ENCODE results near the gene MYBBP1A.

MYBBP1A gene

DNA sequence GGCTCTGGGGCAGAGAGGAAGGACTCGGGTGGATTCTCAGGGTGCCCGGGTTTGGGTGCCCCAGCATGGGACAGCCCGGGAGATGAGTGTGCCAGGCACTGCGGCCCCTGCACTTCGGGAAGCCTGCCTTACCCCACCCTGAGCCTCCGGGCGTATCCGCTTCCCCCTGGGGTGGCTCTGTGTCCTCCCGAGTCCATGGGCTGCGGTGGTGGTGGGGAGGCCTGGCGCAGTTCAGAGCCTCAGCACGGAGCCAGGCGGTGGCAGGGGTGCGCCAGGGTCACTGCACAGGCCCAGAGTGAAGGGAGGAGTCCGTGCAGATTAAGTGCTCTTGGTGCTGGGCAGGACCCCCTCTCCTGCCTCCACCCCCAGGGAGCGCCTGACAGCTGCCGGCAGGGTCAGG lies 20.7 kb downstream of the MYBBP1A start:
- no peak for FAIRE-seq

DNA sequence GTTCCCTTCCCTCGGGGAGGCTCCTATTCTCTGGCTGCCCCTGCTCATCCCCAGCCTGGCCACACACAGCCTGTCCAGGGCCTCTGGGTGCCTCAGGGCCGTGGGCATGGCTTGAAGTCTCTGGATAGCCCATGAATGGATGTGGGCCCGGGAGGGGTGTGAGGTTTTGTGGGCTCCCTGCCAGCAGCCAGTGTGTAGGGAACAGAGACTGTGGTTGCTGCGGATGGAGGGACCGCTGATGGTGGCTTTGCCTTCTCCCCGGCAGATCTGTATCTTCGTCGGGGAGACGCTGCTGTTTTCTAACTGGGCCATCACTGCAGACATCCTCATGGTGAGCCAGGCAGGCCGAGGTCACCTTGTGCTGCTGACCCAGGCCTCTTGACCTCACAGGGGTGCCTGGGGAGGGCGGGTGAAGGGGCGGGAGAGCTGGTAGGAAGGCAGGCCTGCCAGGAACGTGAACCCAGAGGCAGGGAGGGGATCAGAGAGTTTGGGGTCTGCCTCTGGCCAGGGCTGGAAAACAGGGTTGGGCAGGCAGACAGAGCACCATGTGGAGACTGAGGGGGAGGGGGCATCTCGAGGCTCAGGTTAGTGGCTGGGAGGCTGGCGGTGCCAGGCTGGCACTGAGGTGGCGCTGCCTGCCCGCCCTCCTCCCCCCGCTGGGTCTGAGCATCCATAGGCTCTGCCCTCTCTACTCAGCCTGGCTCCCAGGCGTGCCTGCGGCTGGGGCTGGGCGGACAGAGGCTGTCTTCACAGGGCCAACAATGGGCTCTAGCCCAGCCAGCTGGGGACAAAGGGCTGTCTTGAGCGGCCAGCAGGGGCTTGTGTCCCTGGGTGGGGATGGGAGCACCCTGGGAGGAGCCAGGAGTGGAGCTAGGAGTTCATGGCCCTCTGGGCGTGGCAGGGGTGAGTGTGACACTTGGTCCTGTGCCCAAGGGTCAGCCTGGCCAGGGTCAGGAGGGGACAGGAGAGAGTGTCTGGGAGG lies 21.4 kb downstream of the MYBBP1A start:
- no peak for FAIRE-seq

DNA sequence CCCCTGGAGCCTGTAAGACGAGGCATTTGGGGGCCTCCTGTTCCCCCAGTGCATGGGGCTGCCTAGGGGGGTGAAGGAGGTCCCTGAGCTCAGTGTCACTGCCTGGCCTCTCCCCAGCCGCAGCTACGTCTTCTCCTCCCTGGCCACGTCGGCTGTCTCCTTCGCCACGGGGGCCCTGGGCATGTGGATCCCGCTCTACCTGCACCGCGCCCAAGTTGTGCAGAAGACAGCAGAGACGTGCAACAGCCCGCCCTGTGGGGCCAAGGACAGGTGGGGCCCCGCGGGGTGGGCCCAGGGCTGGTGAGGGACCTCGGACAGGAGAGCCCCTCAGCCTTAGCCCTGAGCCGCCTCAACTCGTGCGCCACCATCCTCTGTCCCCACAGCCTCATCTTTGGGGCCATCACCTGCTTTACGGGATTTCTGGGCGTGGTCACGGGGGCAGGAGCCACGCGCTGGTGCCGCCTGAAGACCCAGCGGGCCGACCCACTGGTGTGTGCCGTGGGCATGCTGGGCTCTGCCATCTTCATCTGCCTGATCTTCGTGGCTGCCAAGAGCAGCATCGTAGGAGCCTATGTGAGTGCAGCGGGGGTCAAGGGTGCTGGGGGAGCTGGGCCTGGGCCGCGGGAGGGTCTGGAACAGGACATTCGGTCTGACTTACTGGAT lies 22.2 kb downstream of the MYBBP1A start:
- no peak for FAIRE-seq

DNA sequence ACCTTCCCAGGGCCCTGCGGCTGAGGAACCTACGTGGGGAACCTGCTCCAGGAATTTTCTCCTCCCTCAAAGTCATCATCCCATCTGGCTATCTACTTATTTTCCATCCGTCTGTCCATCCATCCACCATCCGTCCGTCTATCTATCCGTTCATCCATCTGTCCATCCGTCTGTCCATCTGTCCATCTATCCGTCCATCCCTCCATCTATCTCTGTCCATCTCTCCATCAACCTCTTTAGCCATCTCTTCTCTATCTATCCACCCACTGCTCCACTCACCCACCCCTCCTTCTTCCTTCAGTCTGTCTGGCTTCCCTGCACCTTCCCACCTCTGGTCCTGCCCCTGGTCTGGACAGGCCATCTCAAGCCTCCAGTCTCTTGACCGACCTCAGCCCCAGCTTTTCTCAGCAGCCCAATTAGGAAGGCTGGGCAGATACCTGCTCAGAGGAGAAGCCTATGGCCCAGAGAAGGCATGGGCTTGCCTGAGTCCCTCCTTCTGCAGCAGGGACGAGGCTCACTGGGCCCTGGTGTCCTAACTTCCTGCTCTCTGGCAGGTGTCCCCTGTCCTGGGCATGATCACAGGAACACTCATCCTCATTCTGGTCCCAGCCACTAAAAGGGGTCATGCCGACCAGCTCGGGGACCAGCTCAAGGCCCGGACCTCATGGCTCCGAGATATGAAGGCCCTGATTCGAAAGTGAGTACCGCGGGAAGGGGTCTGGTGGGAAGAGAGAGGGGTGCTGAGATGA lies 23.0 kb downstream of the MYBBP1A start:
- no peak for FAIRE-seq

DNA sequence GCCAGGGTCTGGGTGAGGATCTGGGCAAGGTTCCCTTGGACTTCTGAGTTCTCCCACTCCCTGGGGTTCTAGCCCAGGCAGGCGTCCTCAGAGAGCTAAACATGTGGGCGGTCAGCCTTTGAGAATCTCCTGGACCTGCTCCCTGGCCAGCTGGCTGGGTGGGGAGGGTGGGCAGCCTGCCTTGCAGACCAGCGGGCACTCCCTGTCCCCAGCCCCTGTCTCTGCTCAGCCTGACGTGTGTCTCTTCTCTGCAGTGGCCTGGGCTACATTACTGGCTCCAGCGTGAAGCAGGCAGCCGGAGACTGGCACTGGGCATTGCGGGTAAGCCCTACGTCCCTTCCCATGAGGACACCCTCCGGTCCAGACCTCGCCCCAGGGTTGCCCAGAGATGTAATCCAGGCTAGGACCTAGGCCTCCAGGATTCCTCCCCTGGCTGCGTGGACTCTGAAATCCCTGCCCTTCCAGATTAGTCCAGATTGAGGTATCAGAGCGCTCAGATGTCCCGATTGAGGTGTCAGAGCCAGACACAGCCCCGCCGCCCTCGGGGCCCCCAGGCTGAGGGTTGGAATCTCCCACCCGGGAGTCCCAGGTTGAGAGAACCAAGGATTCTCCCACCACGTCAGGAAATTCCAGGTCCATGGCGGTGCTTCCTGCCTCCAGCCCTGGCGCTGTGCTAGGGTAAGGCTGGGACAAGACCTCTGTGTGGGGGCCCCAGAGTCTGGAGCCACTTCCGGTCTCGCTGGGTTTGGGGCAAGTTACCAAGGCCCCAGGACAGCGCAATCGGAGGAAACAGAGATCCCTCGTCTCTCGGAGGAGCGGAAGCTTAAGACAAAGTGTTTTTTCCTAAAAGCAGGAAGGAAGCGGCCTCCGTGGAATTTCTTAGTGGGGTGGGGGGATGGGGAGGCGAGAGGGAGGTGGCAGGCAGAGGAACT lies 24.1 kb downstream of the MYBBP1A start:
- no peak for FAIRE-seq

DNA sequence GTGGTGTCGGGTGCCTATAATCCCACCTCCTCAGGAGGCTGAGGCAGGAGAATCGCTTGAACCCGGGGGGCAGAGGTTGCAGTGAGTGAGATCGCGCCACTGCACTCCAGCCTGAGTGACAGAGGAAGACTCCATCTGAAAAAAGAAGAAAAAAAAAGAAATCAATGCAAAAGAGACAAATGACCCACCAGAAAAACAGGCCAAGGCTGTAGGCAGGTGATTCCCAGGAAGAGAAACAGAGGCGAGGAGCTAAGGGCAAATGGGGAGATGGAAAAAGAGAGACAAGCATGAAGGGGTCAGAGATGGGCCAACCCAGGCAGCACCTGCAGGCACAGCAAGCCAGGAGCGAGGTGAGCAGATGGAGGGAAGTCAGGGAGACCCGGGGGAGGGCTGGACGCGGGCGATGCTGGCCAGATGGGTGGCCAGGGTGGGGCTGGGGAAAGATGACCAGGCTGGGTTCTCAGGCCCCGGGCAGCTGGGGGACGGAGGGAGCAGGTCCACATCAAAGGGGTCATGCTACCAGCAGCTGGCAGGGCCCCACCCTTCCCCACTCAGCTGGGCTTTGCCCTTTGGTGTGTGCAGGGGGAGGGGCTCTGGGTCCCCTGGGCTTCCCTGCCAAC lies 25.5 kb downstream of the MYBBP1A start:
- no peak for FAIRE-seq

DNA sequence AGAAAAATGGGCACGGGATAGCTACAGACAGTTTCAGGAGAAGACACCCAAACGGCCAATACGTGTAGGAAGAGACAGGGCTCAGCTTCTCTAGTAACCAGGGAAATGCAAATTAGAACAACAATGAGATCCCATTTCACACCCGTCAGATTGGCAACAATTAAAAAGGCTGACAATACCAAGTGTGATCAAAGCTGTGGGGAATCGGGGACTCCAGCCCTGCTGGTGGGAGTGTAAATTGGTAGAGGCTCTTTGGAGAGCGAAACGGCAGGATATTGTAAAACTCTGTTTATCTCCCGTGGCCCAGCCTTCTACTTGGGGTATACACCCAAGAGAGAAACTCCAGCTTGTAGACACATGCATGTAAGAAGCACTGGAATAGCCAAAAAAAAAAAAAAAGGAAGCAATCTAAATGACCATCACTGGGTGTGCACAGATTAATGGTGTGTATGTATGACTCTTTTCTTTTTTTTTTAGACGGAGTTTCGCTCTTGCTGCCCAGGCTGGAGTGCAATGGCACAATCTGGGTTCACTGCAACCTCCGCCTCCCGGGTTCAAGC lies 27.5 kb downstream of the MYBBP1A start:
- FAIRE-seq, result no peak

DNA sequence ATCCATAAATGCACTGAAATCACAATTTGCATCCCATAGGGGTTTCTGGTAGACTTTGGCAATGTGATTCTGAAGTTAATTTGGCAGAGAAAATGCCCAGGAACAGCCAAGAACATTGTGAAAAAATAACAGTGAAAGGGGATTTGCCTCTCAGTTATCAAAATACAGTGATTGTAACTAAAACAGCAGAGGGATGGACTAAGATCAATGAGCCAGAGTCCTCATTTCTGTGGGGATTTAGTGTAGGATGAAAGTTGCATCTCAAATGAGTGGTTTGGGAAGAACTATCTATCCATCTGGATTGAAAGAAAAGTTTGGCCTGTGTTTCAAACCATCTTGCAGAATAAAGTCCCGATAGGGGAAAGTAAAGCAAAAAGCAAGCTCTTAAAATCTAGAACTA lies 28.1 kb downstream of the MYBBP1A start:
- no peak for FAIRE-seq

DNA sequence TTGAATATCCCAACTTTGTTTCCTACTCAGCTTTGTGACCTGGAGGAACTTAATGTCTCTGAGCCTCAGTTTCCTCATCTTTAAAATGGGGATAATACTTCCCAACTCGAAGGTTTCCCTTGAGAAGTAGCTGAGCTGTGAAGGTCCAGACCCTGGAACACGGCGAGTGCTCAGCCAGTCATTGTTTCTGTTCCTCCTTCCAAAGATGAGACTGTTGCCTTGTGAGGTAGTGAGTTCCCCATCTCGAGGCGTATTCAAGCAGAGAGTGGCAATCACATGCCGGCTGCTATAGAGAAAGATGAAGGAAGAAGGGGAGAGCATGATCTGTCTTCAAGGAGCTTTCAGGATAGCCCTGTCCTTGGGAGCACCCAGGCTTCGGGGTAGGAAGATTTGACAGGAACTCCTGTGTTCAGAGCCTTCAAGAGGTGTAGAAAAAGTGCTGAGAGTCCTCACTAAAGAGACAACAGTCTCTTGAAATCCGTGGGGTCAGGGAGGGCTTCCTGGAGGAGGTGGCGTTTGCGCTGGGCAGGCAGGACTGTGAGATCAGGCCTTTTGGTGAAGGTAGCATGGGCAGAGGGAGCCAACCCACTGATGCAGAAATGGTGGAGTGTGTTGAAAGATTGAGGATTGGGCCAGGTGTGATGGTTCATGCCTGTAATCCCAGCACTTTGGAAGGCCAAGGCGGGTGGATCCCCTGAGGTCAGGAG lies 29.3 kb downstream of the MYBBP1A start:
- no peak for FAIRE-seq

DNA sequence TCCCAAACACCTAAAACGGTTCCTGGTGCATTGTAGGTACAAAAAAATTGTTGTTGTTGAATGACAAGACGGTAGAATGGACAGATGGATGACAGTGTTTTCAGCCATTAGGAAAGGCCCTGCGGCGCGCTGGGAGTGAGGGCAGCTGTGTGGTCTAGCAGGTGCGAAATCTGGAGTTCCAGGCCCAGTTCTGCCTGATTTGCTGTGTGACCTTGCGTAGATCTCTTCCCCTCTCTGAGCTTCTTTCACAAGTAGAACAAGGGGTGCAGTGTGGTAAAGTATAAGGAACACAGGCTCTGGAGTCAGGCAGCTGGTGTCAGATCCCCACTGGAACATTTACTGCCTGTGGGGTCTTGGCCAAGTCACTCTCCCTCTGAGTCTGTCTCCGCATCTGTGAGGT lies 31.2 kb downstream of the MYBBP1A start:
- FAIRE-seq, result no peak

DNA sequence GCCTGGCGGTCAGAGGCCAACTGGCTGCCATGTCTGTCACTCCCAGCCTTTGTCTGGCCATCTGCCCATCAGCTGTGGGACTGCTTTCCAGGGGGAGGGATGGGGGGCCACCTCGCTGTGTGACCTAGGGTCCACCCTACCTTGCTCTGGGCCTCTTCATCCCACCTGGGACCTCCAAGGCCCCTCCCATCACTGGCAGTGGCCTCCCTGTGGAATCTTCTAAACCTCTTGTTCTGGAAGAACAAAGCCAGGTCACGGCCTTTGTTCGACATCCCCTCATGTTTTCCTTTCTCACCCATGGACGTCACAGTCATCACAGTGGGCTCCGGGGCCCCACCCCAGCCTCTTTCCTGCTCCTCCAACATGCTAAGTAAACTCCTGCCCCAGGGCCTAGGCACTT lies 32.5 kb downstream of the MYBBP1A start:
- no peak for FAIRE-seq

DNA sequence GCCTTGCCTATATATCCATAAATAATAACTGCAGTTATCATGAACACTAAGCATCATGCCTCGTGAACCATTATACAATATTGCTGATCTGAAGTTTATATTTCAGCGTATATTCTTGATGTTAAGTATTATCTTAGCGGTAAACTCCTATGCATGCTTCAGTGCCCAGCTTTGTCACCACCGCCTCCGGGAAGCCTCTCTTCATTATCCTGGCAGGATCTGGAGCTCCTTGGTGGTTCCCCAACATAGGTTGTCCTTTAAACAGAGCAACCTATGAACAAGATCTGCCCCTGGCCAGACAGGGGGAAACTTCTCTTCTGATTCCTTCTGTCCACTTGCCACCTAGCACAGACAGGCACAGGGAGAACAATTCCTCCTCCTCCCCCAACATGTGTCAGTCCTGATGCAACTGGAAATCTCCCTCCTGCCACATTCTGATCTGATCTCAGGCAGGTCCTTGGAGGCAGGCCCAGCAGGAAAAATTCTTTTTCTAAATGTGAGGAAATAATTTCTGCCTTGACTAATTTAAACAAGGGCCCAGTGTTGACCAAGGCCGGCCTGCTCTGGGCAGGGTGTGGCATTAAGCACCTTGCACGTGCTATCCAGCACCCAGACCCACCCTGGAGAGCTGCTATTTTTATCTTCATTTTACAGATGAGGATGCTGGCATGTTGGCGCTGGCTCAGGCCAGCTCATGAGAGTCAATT lies 34.1 kb downstream of the MYBBP1A start:
- no peak for FAIRE-seq

DNA sequence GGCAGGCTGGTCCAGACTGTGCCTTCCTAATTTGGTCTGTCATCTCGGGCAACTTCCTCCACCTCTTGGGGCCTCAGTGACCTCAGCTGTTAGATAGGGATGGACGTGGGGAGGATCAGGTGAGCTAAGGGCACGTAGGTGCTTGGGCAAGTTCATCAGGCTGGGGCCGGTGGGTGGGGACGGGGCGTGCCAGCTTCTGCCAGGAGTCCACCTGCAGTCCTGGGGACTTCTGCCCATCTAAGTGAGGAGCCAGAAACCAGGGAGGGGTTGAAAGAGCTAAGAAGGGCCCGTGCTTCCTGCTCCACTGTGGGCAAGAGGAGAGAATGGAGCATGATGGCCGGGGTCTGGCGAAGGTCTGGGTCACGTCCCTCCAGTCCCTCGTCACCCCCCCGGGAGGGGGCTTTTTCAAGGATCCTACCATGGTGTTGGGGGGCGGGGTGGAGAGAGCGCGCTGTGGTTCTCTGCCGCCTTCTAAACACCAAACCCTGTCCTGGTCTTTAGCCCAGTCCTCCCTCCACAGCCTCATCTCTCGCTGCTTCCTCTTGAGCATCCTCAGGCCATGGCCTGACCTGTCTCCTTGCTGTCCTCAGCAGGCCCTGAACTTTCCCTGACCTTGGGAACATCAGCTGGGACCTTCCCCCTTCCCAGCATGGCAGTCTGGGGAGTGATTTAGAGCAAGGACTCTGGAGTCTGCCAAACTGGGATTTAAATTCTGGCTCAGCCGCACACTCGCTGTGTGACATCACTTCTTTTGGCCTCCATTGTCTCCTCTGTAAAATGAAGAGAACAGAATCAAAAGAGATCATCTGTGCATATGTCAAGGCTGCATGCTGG lies 34.9 kb downstream of the MYBBP1A start:
- FAIRE-seq, result no peak

DNA sequence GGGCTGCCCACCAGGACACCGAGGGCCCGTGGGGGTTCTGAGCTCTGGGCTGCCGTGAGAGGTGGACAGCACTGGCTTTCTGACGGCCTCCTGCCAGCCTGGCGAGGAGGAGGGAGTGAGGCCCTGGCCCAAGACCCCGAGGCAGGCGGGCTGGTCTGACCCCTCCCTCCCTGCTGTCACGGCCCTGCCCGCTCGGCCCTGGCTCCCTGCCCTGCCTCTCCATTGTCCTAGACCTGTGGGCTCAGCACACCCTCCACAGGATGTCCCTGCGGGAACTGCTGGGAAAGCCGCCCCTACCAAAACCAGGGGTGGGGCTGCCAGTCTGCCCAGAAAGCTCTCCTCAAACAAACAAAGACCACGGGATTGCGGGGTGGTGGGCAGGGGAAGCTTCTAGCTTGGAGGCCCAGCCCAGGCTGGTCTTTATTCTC lies 35.8 kb downstream of the MYBBP1A start:
- no peak for FAIRE-seq

DNA sequence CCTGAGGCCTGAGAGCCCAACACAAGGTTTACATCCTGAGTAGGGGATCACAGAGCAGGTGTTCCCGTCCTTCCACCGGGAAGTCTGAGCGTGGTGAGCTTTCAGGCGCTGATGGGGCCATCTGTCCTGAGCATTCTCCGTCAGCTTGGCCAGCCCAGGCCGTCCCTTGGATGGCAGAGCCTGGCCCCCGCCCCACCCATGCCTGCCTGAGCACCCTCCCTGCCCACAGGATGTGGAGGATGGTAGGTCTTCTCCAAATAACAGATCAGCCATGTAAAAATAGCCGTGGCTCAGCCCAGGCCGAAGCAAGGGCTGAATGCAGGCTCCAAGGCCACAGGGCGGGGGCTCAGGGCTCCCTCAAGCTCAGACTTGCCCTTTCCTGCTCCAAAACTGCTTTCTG lies 36.3 kb downstream of the MYBBP1A start:
- FAIRE-seq, result no peak

DNA sequence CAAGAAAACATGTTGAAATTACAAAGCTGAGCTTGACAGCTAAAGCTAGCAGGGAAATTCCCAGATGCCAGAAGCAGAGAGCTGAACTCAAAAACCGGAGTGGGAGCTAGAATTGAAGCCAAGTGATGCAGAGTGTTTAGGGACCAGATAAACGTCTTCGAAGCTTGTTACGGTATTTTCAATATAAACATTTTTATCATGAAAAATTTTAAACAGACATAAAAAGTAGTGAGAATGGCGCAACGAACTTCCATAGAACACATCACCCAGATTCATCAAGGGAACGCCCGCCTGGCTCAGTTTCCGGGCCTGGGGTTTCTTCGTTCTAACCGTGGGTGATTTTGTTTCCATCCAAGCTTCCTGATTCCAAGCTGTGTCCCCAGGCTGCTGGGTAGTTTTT lies 38.4 kb downstream of the MYBBP1A start:
- no peak for FAIRE-seq

DNA sequence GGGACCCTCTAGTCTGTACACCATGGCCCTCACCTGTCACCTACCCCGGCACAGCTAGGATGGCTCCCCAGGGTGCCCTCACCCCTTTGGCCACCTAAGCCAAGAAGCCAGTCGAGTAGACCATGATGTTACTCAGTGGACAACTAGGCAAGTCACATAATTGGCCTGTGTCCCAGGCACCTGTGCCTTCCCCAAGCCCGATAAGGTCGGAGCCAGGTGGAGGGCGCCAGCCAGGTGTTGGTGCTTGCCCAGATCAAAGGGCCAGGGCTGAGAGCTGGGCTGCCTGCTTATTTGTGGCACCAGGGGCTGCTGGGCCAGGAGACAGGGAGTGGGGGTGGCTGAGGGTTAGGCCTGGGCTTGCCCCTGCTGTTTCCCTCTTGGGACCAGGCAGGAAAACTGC lies 39.7 kb downstream of the MYBBP1A start:
- no peak for FAIRE-seq

DNA sequence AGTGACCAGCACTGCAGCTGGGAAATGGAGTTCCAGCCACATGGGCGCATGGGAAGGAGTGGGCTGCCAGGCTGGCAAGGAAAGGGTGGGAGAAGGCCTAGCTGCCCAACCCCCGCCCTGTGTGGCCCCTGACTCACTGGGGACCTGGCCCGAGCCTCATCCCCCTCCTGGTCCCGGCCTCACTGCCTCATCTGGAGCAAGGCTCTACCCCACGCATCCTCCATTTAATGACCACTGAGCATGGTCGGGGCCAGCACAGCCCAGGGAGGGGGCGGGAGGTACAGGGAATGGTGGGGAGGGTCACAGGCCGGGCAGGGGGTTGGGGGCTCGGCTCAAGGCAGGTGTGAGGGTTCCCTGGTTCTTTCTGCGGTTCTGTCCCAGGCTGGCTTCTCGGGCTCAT lies 40.4 kb downstream of the MYBBP1A start:
- FAIRE-seq, result no peak

DNA sequence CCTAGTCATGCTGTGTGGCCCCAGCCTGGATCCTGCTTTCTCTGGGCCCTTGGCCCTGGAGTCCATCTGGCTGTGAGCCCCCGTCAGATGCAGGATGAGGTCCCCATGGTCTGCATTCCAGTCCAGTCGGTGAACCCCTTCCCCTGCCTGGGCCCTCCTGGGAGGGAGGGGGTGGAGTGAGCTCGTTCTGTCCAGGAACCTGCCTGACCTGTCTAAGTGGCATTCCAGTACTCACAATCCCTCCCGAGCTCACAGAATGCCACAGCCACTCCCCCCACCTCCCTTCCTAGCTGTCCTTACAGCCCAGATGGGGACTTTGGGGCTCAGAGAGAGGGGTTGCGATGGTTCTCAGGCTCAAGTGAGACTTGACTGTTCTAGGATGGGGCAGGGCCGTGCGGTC lies 41.0 kb downstream of the MYBBP1A start:
- FAIRE-seq, result no peak
